Esophagus squamous epithelium (tissue), 5 donors: ENCODE measurements around the gene STAP2. TPM values are rescaled to one million over a fixed set of nuclear protein-coding genes. Genes with fewer than 3 reads are reported as not detected.
A peak's percentile ranks its signal among the peaks of the same experiment; 100 is the strongest.

ENCODE experiments used
- DNase-seq: peaks from one replicate; lab custom pipeline; 2025; lab: John Stamatoyannopoulos, UW
- H3K27ac ChIP-seq, 4 donors: fragments of 200-600 bp; sonication (generic); one replicate each; pipeline ENCODE4 v1.5.1; 2016 to 2019; ENCODE audit warnings: mild to moderate bottlenecking in 1 of 4
- H3K27me3 ChIP-seq, 4 donors: fragments of 200-600 bp; sonication (generic); 1 replicate in 3 of 4; 2 replicates in 1 of 4; pipeline versions ENCODE4 v1.5.1 to v1.6.0; 2017 to 2021; ENCODE audit warnings: antibody characterized with exemption in 1 of 4
- H3K36me3 ChIP-seq, 3 donors: fragments of 200-600 bp; sonication (generic); one replicate each; pipeline ENCODE4 v1.5.1; 2016 to 2019
- H3K4me1 ChIP-seq, 3 donors: fragments of 200-600 bp; sonication (generic); one replicate each; pipeline ENCODE4 v1.5.1; 2017 to 2019
- H3K4me3 ChIP-seq, 4 donors: fragments of 200-600 bp; sonication (generic); 1 replicate in 3 of 4; 2 replicates in 1 of 4; pipeline ENCODE4 v1.5.1; 2016 to 2019; ENCODE audit warnings: mild to moderate bottlenecking in 2 of 4, moderate library complexity in 1 of 4
- H3K9me3 ChIP-seq, 3 donors: fragments of 200-600 bp; sonication (generic); one replicate each; pipeline ENCODE4 v1.5.1; 2016 to 2019
- POLR2A ChIP-seq, 4 donors: fragments of 450-650 bp; IDR thresholded peaks; one replicate each; pipeline ENCODE4 v1.6.1; 2017; ENCODE audit warnings: antibody characterized with exemption in 4 of 4, mild to moderate bottlenecking in 4 of 4, moderate library complexity in 3 of 4
- WGBS, 2 donors: methylation state at CpG; one replicate each; pipeline ENCODE4 v1.1.5; 2018; 5-methylcytosine and 5-hydroxymethylcytosine counted together
- intact Hi-C: fragments of 100-400 bp; cut with DNase I; formaldehyde crosslinking; loops from one replicate; pipeline ENCODE4 v1.15.0; 2022
- total RNA-seq, 4 donors: library from RNA; depleted of rRNA; stranded (reverse); fragments of >200 nt; gene quantifications; one replicate each; pipeline ENCODE4 v1.1.0, GENCODE V29; 2016
- TF ChIP-seq, protein P1 (sequence below), 6 experiments: fragments of 450-650 bp in 4 of 6; fragments of 200-600 bp in 2 of 6; sonication (generic) in 2 of 6; IDR thresholded peaks; one replicate each; pipeline ENCODE4 v1.5.1; 2016 to 2019; ENCODE audit warnings: antibody characterized with exemption in 6 of 6, mild to moderate bottlenecking in 4 of 6, moderate library complexity in 4 of 6
- donor health status: DM: yes; HTN: yes; CAD: no.

Gene STAP2
- total RNA-seq, 4 donors from 2014 or later, result 61.4 to 131 (median 82.5) TPM

DNA sequence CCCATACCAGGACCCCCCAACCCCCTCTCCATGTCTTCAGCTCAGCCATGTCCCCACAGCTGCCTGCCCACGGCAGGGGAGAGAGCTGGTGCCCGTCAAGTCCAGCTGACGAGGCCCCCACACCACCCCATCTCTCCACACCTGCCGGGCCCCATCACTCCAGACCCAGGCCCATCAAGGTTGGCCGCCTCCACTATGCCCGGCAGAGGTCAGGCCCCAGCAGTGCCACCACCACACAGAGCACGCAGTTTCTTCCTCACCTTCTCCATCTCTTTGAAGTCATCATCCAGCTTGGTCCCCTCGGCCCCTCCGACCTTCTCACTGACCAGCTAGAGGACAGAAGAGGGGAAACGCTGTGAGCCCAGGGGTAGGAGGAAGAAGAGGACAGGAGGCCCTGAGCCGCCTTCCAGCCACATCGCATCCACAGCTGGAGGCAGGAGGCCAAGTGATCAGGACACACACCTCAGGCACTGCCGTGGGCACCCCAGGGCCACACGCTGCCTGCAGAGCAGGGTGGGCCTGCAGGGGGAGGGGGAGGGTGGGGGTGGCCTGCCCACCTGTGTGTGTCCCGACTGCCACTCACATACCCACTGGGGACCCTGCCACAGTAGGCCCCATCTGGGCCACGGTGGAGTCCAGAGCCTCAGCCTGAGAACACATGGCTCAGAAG, 28.2 kb upstream of the STAP2 start:
- peaks cover 35 to 77% (median 46%) of the 10 kb centered on the region in 3 donors for H3K36me3 ChIP-seq
- no peak overlapping the region for H3K4me3 ChIP-seq
- intact Hi-C loops, result no loop called here
- peak overlapping the region in 1 of 4 donors; percentile 21 for H3K27ac ChIP-seq
- DNase-seq, result no peak
- 77 to 90% methylated on average over 2 to 5 of the region's 16 CpGs for WGBS, 2 donors
- no peak for TF ChIP-seq POLR2A (IDR thresholded peaks at IDR 0.05)
- TF ChIP-seq, protein P1, sequence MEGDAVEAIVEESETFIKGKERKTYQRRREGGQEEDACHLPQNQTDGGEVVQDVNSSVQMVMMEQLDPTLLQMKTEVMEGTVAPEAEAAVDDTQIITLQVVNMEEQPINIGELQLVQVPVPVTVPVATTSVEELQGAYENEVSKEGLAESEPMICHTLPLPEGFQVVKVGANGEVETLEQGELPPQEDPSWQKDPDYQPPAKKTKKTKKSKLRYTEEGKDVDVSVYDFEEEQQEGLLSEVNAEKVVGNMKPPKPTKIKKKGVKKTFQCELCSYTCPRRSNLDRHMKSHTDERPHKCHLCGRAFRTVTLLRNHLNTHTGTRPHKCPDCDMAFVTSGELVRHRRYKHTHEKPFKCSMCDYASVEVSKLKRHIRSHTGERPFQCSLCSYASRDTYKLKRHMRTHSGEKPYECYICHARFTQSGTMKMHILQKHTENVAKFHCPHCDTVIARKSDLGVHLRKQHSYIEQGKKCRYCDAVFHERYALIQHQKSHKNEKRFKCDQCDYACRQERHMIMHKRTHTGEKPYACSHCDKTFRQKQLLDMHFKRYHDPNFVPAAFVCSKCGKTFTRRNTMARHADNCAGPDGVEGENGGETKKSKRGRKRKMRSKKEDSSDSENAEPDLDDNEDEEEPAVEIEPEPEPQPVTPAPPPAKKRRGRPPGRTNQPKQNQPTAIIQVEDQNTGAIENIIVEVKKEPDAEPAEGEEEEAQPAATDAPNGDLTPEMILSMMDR (IDR thresholded peaks at IDR 0.05), result no peak
- no peaks in the 10 kb centered on the region for H3K9me3 ChIP-seq
- peaks cover 37 to 57% (median 40%) of the 10 kb centered on the region in 3 donors for H3K4me1 ChIP-seq
- no peaks in the 10 kb centered on the region for H3K27me3 ChIP-seq

DNA sequence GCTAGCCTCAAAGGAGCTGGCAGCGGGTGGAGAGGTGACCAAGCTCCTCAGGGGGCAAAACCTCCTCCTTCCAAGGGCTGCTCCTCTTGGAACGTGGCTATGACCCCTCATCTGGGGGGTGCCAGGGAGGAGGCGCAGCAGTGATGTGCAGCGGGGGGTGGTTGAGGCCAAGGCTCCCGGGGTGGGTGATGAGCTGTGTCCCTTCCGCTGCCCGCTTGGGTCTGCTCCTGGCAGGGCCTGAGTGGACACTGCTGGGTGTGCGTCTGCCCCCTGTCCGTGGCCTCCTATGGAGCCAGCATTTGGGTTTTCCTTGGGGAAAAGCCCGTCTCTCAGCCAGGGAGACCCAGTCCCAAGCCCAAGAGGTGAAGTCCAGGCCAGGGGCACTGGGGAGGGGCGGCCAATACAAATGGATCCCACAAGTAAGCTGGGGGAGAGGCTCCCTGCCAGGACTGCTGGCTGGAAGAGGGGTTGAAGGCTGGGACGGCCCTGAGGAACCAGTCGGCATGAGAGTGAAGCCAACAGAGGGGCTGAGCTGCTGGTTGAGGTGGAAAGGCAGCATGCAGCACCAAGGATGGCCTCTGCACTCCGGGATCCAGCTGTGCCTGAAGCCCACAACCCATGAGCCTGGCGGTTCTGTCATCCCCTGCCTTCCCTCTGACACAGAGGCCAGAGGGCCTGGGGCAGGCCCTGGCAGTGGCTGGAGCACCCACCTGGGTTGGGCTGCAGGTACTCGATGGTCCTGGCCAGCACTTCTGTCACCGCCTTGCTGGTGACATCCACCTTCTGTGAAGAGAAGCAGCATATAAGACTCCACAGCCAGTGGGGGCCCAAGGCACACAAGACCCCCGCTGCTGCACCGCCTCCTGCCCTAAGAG, 27.4 kb upstream of the STAP2 start:
- no peaks in the 10 kb centered on the region for H3K27me3 ChIP-seq
- H3K9me3 ChIP-seq, result no peaks in the 10 kb centered on the region
- H3K4me1 ChIP-seq, result peaks cover 29 to 57% (median 34%) of the 10 kb centered on the region in 3 donors
- peaks cover 42 to 78% (median 47%) of the 10 kb centered on the region in 3 donors for H3K36me3 ChIP-seq
- TF ChIP-seq, protein P1 (IDR thresholded peaks at IDR 0.05), result no peak
- TF ChIP-seq POLR2A (IDR thresholded peaks at IDR 0.05), result no peak
- H3K4me3 ChIP-seq, result no peak overlapping the region
- intact Hi-C loops, result no loop called here
- DNase-seq, result no peak
- peak overlapping the region in 1 of 4 donors; percentile 21 for H3K27ac ChIP-seq
- WGBS, 2 donors, result 80 to 92% methylated on average over 5 of the region's 19 CpGs

DNA sequence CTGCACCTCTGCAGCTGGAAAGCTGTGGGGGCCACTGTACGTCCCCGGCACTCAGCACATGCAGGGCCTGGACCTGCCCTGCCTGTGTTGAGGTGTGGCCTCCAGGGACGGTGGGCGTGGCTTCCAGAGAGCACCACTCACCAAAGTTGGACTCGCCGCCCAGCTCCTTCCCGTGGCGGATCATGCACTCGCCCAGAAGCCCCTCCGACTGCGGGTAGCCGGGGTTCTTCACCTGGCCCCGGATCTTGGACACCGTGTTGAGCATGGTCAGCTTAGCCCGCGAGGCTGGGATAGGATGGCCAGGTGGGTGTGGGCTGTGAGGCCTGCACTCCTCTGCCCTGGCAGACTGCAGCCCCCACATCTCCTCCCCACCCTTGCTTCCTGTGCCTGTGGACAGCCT, 26.7 kb upstream of the STAP2 start:
- no peak for DNase-seq
- peaks cover 47 to 80% (median 49%) of the 10 kb centered on the region in 3 donors for H3K36me3 ChIP-seq
- no CpG with 5 or more reads among the region's 16 CpGs for whole genome bisulfite sequencing, 2 donors
- no peaks in the 10 kb centered on the region for H3K27me3 ChIP-seq
- H3K4me1 ChIP-seq, result peaks cover 25 to 57% (median 34%) of the 10 kb centered on the region in 3 donors
- H3K4me3 ChIP-seq, result no peak overlapping the region
- no peaks in the 10 kb centered on the region for H3K9me3 ChIP-seq
- H3K27ac ChIP-seq, result no peak overlapping the region
- TF ChIP-seq, protein P1 (IDR thresholded peaks at IDR 0.05), result no peak
- TF ChIP-seq POLR2A (IDR thresholded peaks at IDR 0.05), result no peak
- intact Hi-C loops, result no loop called here

DNA sequence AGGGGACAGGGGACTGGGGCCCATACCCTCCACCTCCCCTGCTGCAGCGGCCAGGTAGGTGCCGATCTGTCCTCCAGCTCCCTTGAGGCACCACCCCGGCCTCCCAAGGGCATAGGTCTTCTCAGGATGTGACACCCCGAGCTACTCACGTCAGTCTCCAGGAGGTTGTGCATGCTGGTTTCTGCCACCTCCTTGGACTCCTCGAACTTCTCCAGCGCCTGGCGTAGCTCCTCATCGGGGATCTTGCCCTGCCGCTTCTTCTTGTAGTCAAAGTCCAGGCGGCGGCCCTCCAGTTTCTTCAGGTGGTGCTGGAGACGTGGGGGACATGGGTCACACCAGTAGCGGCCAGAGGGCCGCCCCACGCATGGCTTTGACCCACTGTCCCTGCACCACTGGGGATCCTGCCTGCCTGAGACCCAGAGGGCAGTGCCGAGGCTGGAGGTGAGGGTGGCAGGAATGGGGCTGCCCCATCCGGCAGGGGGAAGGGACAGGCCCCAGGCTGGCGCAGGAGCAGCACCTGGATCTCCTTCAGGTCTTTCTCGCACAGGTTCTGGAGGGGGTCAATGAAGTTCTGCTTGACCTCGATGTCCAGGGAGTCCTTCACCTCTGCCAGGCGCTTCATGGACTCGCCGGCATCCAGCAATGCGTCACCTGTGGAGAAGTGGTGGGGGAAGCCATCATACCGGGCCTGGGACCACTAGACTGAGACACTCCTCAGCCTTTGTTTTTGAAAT, 25.1 kb upstream of the STAP2 start:
- intact Hi-C loops, result no loop called here
- TF ChIP-seq POLR2A (IDR thresholded peaks at IDR 0.05), result no peak
- TF ChIP-seq, protein P1 (IDR thresholded peaks at IDR 0.05), result no peak
- DNase-seq, result no peak
- Histone ChIP-seq H3K4me3 (no peak overlapping the region), H3K4me1 (peaks cover 9 to 53% (median 18%) of the 10 kb centered on the region in 3 donors), H3K9me3 (no peaks in the 10 kb centered on the region), H3K36me3 (peaks cover 53 to 96% (median 53%) of the 10 kb centered on the region in 3 donors), H3K27me3 (no peaks in the 10 kb centered on the region), H3K27ac (no peak overlapping the region)
- 81 to 89% methylated on average over 7 to 11 of the region's 26 CpGs for WGBS, 2 donors
